Measurements from ENCODE around the gene CSRNP2.

DNA sequence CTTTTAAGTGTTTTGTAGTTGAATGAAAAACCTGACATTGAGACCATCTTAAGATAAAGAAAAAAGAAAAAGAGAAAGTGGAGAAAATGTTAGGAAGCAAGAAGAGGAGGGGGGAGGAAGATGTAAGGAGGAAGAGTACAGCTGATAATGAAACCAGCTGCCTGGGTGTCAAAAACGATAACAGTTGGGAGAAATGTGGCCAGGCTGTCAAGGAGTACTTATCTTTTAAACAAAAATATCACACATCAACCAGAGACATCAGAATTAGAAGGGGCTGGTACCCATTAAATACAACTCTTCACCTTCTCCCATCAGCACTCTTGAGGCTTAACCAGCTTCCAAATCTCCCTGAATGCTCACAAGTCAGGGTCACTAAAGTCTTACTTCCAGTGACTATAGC, 61.7 kb downstream of the CSRNP2 start:
- TF ChIP-seq, protein P1, sequence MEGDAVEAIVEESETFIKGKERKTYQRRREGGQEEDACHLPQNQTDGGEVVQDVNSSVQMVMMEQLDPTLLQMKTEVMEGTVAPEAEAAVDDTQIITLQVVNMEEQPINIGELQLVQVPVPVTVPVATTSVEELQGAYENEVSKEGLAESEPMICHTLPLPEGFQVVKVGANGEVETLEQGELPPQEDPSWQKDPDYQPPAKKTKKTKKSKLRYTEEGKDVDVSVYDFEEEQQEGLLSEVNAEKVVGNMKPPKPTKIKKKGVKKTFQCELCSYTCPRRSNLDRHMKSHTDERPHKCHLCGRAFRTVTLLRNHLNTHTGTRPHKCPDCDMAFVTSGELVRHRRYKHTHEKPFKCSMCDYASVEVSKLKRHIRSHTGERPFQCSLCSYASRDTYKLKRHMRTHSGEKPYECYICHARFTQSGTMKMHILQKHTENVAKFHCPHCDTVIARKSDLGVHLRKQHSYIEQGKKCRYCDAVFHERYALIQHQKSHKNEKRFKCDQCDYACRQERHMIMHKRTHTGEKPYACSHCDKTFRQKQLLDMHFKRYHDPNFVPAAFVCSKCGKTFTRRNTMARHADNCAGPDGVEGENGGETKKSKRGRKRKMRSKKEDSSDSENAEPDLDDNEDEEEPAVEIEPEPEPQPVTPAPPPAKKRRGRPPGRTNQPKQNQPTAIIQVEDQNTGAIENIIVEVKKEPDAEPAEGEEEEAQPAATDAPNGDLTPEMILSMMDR (conservative IDR thresholded peaks at IDR 0.05; ENCODE audit: low read depth, low read length): no peak
- TF ChIP-seq EZH2 (IDR thresholded peaks at IDR 0.05; ENCODE audit: low read length, unreplicated experiment) (no peak), EZH2phosphoT487 (IDR thresholded peaks at IDR 0.05; ENCODE audit: borderline replicate concordance, low read length) (no peak)

Data from PC-3 (cell line).